ENCODE measurements around the gene MINK1.

Gene MINK1

DNA sequence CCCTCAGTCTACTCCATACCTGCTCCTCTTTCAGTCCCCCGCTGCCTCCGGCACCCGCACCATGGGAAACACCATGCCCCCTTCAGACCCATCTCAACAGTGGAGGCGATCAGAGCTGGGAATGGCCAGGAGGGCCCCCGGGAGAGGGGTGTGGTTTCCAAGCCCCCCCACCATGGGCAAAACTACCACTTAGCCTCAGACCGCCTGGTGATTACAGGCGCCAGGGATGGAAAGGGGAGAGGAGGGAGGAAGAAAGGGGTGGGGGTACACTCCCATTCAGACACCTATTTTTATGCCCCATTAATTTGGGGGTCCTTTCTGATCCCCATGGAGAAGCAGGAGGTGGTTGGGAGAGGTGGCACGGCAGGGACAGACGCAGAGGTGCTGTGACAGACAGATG is 30.9 kb upstream of the MINK1 start, which contains the start of gene C17orf114:
TSS of gene C17orf114 (minus strand) at position 101 of the 400 bp plus-strand sequence.
- Histone ChIP-seq H3K9me3 (ENCODE audit: control insufficient read depth, insufficient read depth, low read depth, low read length) (no peaks in the 10 kb centered on the region), H3K27ac (ENCODE audit: extremely low read depth, low read depth, low read length) (no peak within 1 kb of the TSS), H3K4me1 (ENCODE audit: control insufficient read depth, insufficient read depth, low read length) (no peaks in the 10 kb centered on the region), H3K36me3 (ENCODE audit: control insufficient read depth in 2 of 2, insufficient read depth in 1 of 2, low read length in 2 of 2) (peaks cover 16 to 19% of the 10 kb centered on the region in 2 experiments), H3K4me3 (ENCODE audit: low read depth, low read length) (no peak within 1 kb of the TSS)
- TF ChIP-seq ZSCAN4 (tag by site-specific recombination; IDR thresholded peaks at IDR 0.05) (no peak), ZNF571 (tag by site-specific recombination; IDR thresholded peaks at IDR 0.05) (no peak), TRIM28 (IDR thresholded peaks at IDR 0.05; ENCODE audit: borderline replicate concordance, low read length) (no peak), PRDM1 (tag by site-specific recombination; IDR thresholded peaks at IDR 0.05) (no peak), ZNF394 (tag by site-specific recombination; IDR thresholded peaks at IDR 0.05; ENCODE audit: borderline replicate concordance) (no peak)
- TF ChIP-seq, protein P1, sequence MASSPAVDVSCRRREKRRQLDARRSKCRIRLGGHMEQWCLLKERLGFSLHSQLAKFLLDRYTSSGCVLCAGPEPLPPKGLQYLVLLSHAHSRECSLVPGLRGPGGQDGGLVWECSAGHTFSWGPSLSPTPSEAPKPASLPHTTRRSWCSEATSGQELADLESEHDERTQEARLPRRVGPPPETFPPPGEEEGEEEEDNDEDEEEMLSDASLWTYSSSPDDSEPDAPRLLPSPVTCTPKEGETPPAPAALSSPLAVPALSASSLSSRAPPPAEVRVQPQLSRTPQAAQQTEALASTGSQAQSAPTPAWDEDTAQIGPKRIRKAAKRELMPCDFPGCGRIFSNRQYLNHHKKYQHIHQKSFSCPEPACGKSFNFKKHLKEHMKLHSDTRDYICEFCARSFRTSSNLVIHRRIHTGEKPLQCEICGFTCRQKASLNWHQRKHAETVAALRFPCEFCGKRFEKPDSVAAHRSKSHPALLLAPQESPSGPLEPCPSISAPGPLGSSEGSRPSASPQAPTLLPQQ (tag by site-specific recombination; IDR thresholded peaks at IDR 0.05): no peak
- POLR2A ChIA-PET: no interaction called here
- CTCF ChIA-PET: no interaction called here

DNA sequence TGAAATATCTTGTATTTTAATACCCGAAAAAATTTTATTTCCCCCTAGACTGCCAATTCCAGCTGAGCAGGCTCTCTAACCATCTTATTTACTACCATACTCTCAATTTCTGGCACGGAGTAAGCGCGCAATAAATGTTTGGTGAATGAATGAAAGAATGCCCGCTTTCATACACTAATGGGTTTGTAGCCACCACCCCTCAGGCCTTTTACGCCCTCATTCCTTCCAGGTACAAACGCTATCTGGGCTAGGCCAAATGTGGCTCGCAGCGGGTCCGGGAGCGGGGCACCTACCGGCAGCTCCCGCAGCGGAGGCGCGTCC is 26.7 kb upstream of the MINK1 start:
- no peaks in the 10 kb centered on the region for H3K9me3 ChIP-seq (ENCODE audit: control insufficient read depth, insufficient read depth, low read depth, low read length)
- CTCF ChIA-PET: interaction anchor here (0.6 to 1.4 kb wide), 6 partner anchors 9 to 240 kb away, joined by 3 to 5 read pairs (median 3); no protein-coding TSS in a partner anchor
- H3K27ac ChIP-seq (ENCODE audit: extremely low read depth, low read depth, low read length): peak overlapping the region; percentile 64; the same call in 1 of the 2 replicates
- POLR2A ChIA-PET: interaction anchor here (0.6 to 4.4 kb wide), 18 partner anchors 9 to 161 kb away, joined by 3 to 41 read pairs (median 3); partner anchors contain the start of genes ARRB2, CHRNE, MED11 and MINK1
- peak overlapping the region; percentile 69 for H3K4me3 ChIP-seq (ENCODE audit: low read depth, low read length)
- TF ChIP-seq ZNF843 (tag by site-specific recombination; IDR thresholded peaks at IDR 0.05): no peak
- TF ChIP-seq ZNF514 (tag by site-specific recombination; IDR thresholded peaks at IDR 0.05): no peak
- TF ChIP-seq ZNF24 (tag by site-specific recombination; IDR thresholded peaks at IDR 0.05): no peak
- TF ChIP-seq, protein P2, sequence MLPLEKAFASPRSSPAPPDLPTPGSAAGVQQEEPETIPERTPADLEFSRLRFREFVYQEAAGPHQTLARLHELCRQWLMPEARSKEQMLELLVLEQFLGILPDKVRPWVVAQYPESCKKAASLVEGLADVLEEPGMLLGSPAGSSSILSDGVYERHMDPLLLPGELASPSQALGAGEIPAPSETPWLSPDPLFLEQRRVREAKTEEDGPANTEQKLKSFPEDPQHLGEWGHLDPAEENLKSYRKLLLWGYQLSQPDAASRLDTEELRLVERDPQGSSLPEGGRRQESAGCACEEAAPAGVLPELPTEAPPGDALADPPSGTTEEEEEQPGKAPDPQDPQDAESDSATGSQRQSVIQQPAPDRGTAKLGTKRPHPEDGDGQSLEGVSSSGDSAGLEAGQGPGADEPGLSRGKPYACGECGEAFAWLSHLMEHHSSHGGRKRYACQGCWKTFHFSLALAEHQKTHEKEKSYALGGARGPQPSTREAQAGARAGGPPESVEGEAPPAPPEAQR (tag by site-specific recombination; IDR thresholded peaks at IDR 0.05): no peak
- TF ChIP-seq ZNF335 (tag by site-specific recombination; conservative IDR thresholded peaks at IDR 0.05): peak; percentile 75
- TF ChIP-seq, protein P3, sequence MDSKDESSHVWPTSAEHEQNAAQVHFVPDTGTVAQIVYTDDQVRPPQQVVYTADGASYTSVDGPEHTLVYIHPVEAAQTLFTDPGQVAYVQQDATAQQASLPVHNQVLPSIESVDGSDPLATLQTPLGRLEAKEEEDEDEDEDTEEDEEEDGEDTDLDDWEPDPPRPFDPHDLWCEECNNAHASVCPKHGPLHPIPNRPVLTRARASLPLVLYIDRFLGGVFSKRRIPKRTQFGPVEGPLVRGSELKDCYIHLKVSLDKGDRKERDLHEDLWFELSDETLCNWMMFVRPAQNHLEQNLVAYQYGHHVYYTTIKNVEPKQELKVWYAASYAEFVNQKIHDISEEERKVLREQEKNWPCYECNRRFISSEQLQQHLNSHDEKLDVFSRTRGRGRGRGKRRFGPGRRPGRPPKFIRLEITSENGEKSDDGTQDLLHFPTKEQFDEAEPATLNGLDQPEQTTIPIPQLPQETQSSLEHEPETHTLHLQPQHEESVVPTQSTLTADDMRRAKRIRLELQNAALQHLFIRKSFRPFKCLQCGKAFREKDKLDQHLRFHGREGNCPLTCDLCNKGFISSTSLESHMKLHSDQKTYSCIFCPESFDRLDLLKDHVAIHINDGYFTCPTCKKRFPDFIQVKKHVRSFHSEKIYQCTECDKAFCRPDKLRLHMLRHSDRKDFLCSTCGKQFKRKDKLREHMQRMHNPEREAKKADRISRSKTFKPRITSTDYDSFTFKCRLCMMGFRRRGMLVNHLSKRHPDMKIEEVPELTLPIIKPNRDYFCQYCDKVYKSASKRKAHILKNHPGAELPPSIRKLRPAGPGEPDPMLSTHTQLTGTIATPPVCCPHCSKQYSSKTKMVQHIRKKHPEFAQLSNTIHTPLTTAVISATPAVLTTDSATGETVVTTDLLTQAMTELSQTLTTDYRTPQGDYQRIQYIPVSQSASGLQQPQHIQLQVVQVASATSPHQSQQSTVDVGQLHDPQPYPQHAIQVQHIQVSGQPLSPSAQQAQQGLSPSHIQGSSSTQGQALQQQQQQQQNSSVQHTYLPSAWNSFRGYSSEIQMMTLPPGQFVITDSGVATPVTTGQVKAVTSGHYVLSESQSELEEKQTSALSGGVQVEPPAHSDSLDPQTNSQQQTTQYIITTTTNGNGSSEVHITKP (tag by site-specific recombination; IDR thresholded peaks at IDR 0.05): peak; percentile 27; the same call in 1 of the 2 replicates
- peak; percentile 88 for TF ChIP-seq ZBTB8A (tag by site-specific recombination; IDR thresholded peaks at IDR 0.05)
- TF ChIP-seq, protein P4, sequence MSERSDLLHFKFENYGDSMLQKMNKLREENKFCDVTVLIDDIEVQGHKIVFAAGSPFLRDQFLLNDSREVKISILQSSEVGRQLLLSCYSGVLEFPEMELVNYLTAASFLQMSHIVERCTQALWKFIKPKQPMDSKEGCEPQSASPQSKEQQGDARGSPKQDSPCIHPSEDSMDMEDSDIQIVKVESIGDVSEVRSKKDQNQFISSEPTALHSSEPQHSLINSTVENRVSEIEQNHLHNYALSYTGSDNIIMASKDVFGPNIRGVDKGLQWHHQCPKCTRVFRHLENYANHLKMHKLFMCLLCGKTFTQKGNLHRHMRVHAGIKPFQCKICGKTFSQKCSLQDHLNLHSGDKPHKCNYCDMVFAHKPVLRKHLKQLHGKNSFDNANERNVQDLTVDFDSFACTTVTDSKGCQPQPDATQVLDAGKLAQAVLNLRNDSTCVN (tag by site-specific recombination; optimal IDR thresholded peaks at IDR 0.05): peak; percentile 37
- TF ChIP-seq ZNF10 (tag by site-specific recombination; IDR thresholded peaks at IDR 0.05): no peak
- peak; percentile 16; the same call in 1 of the 2 replicates for TF ChIP-seq ZBTB20 (tag by site-specific recombination; IDR thresholded peaks at IDR 0.05)
- no peak for TF ChIP-seq ZNF580 (tag by site-specific recombination; IDR thresholded peaks at IDR 0.05)
- H3K36me3 ChIP-seq (ENCODE audit: control insufficient read depth in 2 of 2, insufficient read depth in 1 of 2, low read length in 2 of 2): peaks cover 0 to 23% of the 10 kb centered on the region in 2 experiments; a peak in 2 of 3 replicates
- H3K4me1 ChIP-seq (ENCODE audit: control insufficient read depth, insufficient read depth, low read length): no peaks in the 10 kb centered on the region
